ENCODE data around the gene SENP5.

DNA sequence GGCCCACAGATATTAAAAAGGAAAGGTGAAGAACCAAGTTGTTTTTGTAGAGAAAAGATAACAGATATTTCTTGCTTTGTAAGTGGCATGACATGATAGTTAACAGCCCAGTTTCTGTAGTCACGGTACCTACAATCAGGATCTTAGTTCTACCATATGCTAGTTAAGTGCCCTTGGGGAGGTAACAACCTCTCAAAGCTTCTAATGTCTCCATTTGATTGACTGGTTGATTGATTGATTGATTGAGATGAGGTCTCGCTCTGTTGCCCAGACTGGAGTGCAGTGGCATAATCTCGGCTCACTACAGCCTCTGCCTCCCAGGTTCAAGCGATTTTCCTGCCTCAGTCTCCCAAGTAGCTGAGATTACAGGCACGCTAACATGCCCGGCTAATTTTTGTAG lies 28.5 kb downstream of the SENP5 start:
- TF ChIP-seq, protein P1, sequence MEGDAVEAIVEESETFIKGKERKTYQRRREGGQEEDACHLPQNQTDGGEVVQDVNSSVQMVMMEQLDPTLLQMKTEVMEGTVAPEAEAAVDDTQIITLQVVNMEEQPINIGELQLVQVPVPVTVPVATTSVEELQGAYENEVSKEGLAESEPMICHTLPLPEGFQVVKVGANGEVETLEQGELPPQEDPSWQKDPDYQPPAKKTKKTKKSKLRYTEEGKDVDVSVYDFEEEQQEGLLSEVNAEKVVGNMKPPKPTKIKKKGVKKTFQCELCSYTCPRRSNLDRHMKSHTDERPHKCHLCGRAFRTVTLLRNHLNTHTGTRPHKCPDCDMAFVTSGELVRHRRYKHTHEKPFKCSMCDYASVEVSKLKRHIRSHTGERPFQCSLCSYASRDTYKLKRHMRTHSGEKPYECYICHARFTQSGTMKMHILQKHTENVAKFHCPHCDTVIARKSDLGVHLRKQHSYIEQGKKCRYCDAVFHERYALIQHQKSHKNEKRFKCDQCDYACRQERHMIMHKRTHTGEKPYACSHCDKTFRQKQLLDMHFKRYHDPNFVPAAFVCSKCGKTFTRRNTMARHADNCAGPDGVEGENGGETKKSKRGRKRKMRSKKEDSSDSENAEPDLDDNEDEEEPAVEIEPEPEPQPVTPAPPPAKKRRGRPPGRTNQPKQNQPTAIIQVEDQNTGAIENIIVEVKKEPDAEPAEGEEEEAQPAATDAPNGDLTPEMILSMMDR (IDR thresholded peaks at IDR 0.05): no peak
- TF ChIP-seq POLR2AphosphoS5 (IDR thresholded peaks at IDR 0.05): no peak
- TF ChIP-seq EP300 (IDR thresholded peaks at IDR 0.05): no peak

All from esophagus muscularis mucosa (tissue), 4 donors.